H1 (cell line): ENCODE measurements around the gene DCLK1. TPM values are rescaled to one million over a fixed set of nuclear protein-coding genes. Genes with fewer than 3 reads are reported as not detected.

ENCODE experiments used
- CTCF ChIA-PET: fragments of 300-600 bp; sonication (Branson Sonifier 250); formaldehyde crosslinking; loops from one replicate; lab custom pipeline; 2021; ENCODE audit not compliant: partially characterized antibody; lab: Charles Lee
- POLR2A ChIA-PET: fragments of 300-600 bp; sonication (Branson Sonifier 250); formaldehyde crosslinking; loops from one replicate; lab custom pipeline; 2021; ENCODE audit warnings: inconsistent platforms; ENCODE audit not compliant: partially characterized antibody; lab: Charles Lee
- DNase-seq, 2 experiments: peaks; one replicate each; pipeline versions ENCODE4 v3.0.0 to v3.0.0-alpha.2; 2010 to 2022; ENCODE audit warnings: low spot score in 2 of 2, low read depth in 1 of 2, mixed read lengths in 1 of 2
- FAIRE-seq: peaks from 2 replicates; lab custom pipeline; 2011; peaks lifted over from hg19 to GRCh38; lab: Jason Lieb, UNC
- H2AFZ ChIP-seq: 2 replicates; pipeline ENCODE4 v1.8.1; 2012; ENCODE audit warnings: low read length, inconsistent platforms
- H2AK5ac ChIP-seq: 2 replicates; pipeline ENCODE4 v1.6.1; 2013; ENCODE audit warnings: low read depth, low read length
- H2BK120ac ChIP-seq: replicated peaks from 2 replicates; pipeline ENCODE3; 2013; ENCODE audit warnings: low read depth, low read length, inconsistent platforms
- H2BK12ac ChIP-seq: 2 replicates; pipeline ENCODE4 v1.6.1; 2013; ENCODE audit warnings: low read depth, low read length
- H2BK15ac ChIP-seq: 2 replicates; pipeline ENCODE4 v1.6.1; 2013; ENCODE audit warnings: low read length
- H2BK20ac ChIP-seq: 2 replicates; pipeline ENCODE4 v1.6.1; 2013; ENCODE audit warnings: low read length
- H2BK5ac ChIP-seq: 2 replicates; pipeline ENCODE4 v1.6.1; 2013; ENCODE audit warnings: low read depth, low read length
- H3K14ac ChIP-seq: 2 replicates; pipeline ENCODE4 v1.6.1; 2013; ENCODE audit warnings: inconsistent platforms; ENCODE audit not compliant: insufficient read length
- H3K18ac ChIP-seq: 2 replicates; pipeline ENCODE4 v1.6.1; 2013; ENCODE audit warnings: low read length; ENCODE audit errors: extremely low read depth
- H3K23ac ChIP-seq: 2 replicates; pipeline ENCODE4 v1.6.1; 2013; ENCODE audit warnings: inconsistent platforms; ENCODE audit not compliant: insufficient read length
- H3K23me2 ChIP-seq: 2 replicates; pipeline ENCODE4 v1.6.1; 2013; ENCODE audit warnings: low read depth, low read length
- H3K27ac ChIP-seq: 2 replicates; pipeline ENCODE4 v1.6.1; 2011; ENCODE audit warnings: low read depth, low read length, inconsistent platforms
- H3K27me3 ChIP-seq, 4 experiments: replicated peaks in 1 of 4; 1 replicate in 1 of 4; 2 replicates in 3 of 4; pipeline versions ENCODE4 v1.6.1 to v1.8.1; 2011 to 2013; ENCODE audit warnings: low read length in 3 of 4, mild to moderate bottlenecking in 3 of 4, inconsistent platforms in 2 of 4, mixed read lengths in 2 of 4, moderate library complexity in 1 of 4; ENCODE audit not compliant: control insufficient read depth in 3 of 4, insufficient read depth in 3 of 4; ENCODE audit errors: extremely low read depth in 1 of 4
- H3K36me3 ChIP-seq, 4 experiments: 2 replicates each; pipeline versions ENCODE4 v1.6.1 to v1.8.1; 2011 to 2013; ENCODE audit warnings: mild to moderate bottlenecking in 4 of 4, low read length in 3 of 4, moderate library complexity in 2 of 4, control low read depth in 1 of 4, inconsistent platforms in 1 of 4; ENCODE audit not compliant: insufficient read depth in 4 of 4, control insufficient read depth in 2 of 4
- H3K4ac ChIP-seq: replicated peaks from 2 replicates; pipeline ENCODE3; 2013; ENCODE audit warnings: low read length, low read depth, mixed read lengths, inconsistent platforms; ENCODE audit not compliant: insufficient read length
- H3K4me1 ChIP-seq, 4 experiments: replicated peaks in 1 of 4; 1 replicate in 1 of 4; 2 replicates in 3 of 4; pipeline versions ENCODE4 v1.6.1 to v1.8.1; 2011 to 2013; ENCODE audit warnings: low read length in 3 of 4, inconsistent platforms in 2 of 4, mixed read lengths in 1 of 4; ENCODE audit not compliant: insufficient read depth in 4 of 4, control insufficient read depth in 3 of 4
- H3K4me2 ChIP-seq, 2 experiments: 2 replicates each; pipeline versions ENCODE4 v1.6.1 to v1.8.1; 2011 to 2013; ENCODE audit warnings: low read depth in 2 of 2, low read length in 2 of 2, control low read depth in 1 of 2, inconsistent platforms in 1 of 2, mild to moderate bottlenecking in 1 of 2; ENCODE audit not compliant: insufficient read depth in 1 of 2
- H3K4me3 ChIP-seq, 4 experiments: fragments of 200-600, 300-600 bp in 1 of 4; sonication (generic), shearing (Covaris generic), sonication (Bioruptor Twin) in 1 of 4; 2 replicates each; pipeline versions ENCODE4 v1.5.1 to v1.8.1; 2011 to 2016; ENCODE audit warnings: low read length in 4 of 4, low read depth in 3 of 4, control low read depth in 2 of 4, inconsistent platforms in 2 of 4, mild to moderate bottlenecking in 2 of 4, mixed read lengths in 1 of 4, moderate library complexity in 1 of 4; ENCODE audit not compliant: insufficient read depth in 2 of 4; ENCODE audit errors: extremely low read depth in 1 of 4
- H3K56ac ChIP-seq: replicated peaks from 2 replicates; pipeline ENCODE3; 2013; ENCODE audit warnings: low read depth, mild to moderate bottlenecking, mixed read lengths, low read length, inconsistent platforms; ENCODE audit not compliant: insufficient read length
- H3K79me1 ChIP-seq: 2 replicates; pipeline ENCODE4 v1.6.1; 2013; ENCODE audit warnings: low read depth, low read length, control low read depth
- H3K79me2 ChIP-seq, 2 experiments: 2 replicates each; pipeline versions ENCODE4 v1.6.1 to v1.8.1; 2012 to 2013; ENCODE audit warnings: low read length in 2 of 2, mild to moderate bottlenecking in 2 of 2, inconsistent platforms in 1 of 2; ENCODE audit not compliant: insufficient read depth in 2 of 2, control insufficient read depth in 1 of 2
- H3K9ac ChIP-seq, 4 experiments: replicated peaks in 1 of 4; 1 replicate in 1 of 4; 2 replicates in 3 of 4; pipeline versions ENCODE4 v1.6.1 to v1.8.1; 2011 to 2013; ENCODE audit warnings: low read depth in 3 of 4, low read length in 3 of 4, control low read depth in 2 of 4, mild to moderate bottlenecking in 2 of 4, moderate library complexity in 2 of 4, inconsistent platforms in 1 of 4; ENCODE audit errors: extremely low read depth in 1 of 4
- H3K9me3 ChIP-seq, 2 experiments: 2 replicates each; pipeline versions ENCODE4 v1.6.1 to v1.8.1; 2012 to 2013; ENCODE audit warnings: mild to moderate bottlenecking in 2 of 2, moderate library complexity in 2 of 2, control low read depth in 1 of 2, inconsistent platforms in 1 of 2, low read depth in 1 of 2, low read length in 1 of 2, mixed read lengths in 1 of 2; ENCODE audit not compliant: insufficient read depth in 2 of 2
- H4K20me1 ChIP-seq, 2 experiments: replicated peaks in 1 of 2; 2 replicates each; pipeline versions ENCODE3 to v1.8.1; 2011 to 2013; ENCODE audit warnings: inconsistent platforms in 2 of 2, low read length in 2 of 2, mild to moderate bottlenecking in 1 of 2; ENCODE audit not compliant: insufficient read depth in 2 of 2, control insufficient read depth in 1 of 2
- H4K5ac ChIP-seq: 2 replicates; pipeline ENCODE4 v1.6.1; 2013; ENCODE audit warnings: low read length, low read depth, mixed read lengths, inconsistent platforms; ENCODE audit not compliant: insufficient read length
- H4K8ac ChIP-seq: 2 replicates; pipeline ENCODE4 v1.8.0; 2013; ENCODE audit warnings: mild to moderate bottlenecking, moderate library complexity, low read length, inconsistent platforms; ENCODE audit not compliant: insufficient read depth; ENCODE audit errors: extremely low read depth
- H4K91ac ChIP-seq: replicated peaks from 2 replicates; pipeline ENCODE3; 2013; ENCODE audit warnings: low read length, mixed read lengths, inconsistent platforms; ENCODE audit not compliant: insufficient read length
- ASH2L ChIP-seq: fragments of 200-600, 300-600 bp; sonication (generic); IDR thresholded peaks from one replicate; pipeline ENCODE4 v1.7.1; 2017; ENCODE audit warnings: low read length
- BRCA1 ChIP-seq: IDR thresholded peaks from 2 replicates; pipeline ENCODE4 v1.6.1; 2012; ENCODE audit warnings: low read depth, low read length, improper control_type of control experiment
- CBX8 ChIP-seq: fragments of 300-800, 300-1000 bp; sonication (generic); IDR thresholded peaks from 2 replicates; pipeline ENCODE4 v1.7.1; 2016; ENCODE audit warnings: low read depth, low read length, borderline replicate concordance
- HDAC6 ChIP-seq: IDR thresholded peaks from one replicate; pipeline ENCODE4 v1.7.1; 2012; ENCODE audit warnings: low read depth, mild to moderate bottlenecking, inconsistent platforms, low read length, moderate library complexity
- JUND ChIP-seq: IDR thresholded peaks from 2 replicates; pipeline ENCODE4 v1.6.1; 2011; ENCODE audit warnings: mild to moderate bottlenecking, improper control_type of control experiment, low read length
- KDM1A ChIP-seq: fragments of 200-600, 300-600 bp; sonication (generic); IDR thresholded peaks from 2 replicates; pipeline ENCODE4 v1.7.1; 2016; ENCODE audit warnings: mild to moderate bottlenecking, low read length, borderline replicate concordance
- NANOG ChIP-seq: IDR thresholded peaks from 2 replicates; pipeline ENCODE4 v1.6.1; 2011; ENCODE audit warnings: low read length, low read depth, mild to moderate bottlenecking, inconsistent platforms; ENCODE audit not compliant: insufficient read depth, poor library complexity, severe bottlenecking
- RFX5 ChIP-seq: IDR thresholded peaks from 2 replicates; pipeline ENCODE4 v1.6.1; 2011; ENCODE audit warnings: low read depth, low read length, improper control_type of control experiment, borderline replicate concordance
- RNF2 ChIP-seq: fragments of 200-900, 300-1000 bp; sonication (generic); IDR thresholded peaks from 2 replicates; pipeline ENCODE4 v1.7.1; 2016; ENCODE audit warnings: borderline replicate concordance, low read depth, mild to moderate bottlenecking, antibody characterized with exemption, low read length; ENCODE audit not compliant: poor library complexity, severe bottlenecking; ENCODE audit errors: missing control alignments
- SP4 ChIP-seq: IDR thresholded peaks from 2 replicates; pipeline ENCODE4 v1.6.1; 2012; ENCODE audit warnings: low read length, inconsistent platforms
- TAF1 ChIP-seq: IDR thresholded peaks from 2 replicates; pipeline ENCODE4 v1.6.1; 2011; ENCODE audit warnings: mild to moderate bottlenecking, low read depth, low read length
- TEAD4 ChIP-seq: IDR thresholded peaks from 2 replicates; pipeline ENCODE4 v1.6.1; 2012; ENCODE audit warnings: low read depth, low read length, inconsistent platforms, mixed read lengths
- WGBS, 2 experiments: shearing (Covaris generic) in 1 of 2; methylation state at CpG; one replicate each; pipeline versions ENCODE4 v1.1.6 to v1.1.7; 2013 to 2015; ENCODE audit warnings: low lambda C conversion rate in 2 of 2, mixed read lengths in 2 of 2, inconsistent platforms in 1 of 2, low coverage in 1 of 2, missing lambda C conversion rate in 1 of 2; ENCODE audit not compliant: insufficient replicate concordance in 2 of 2, insufficient coverage in 1 of 2, insufficient read length in 1 of 2; ENCODE audit errors: extremely low coverage in 1 of 2, missing lambda C conversion rate in 1 of 2; 5-methylcytosine and 5-hydroxymethylcytosine counted together
- polyA plus RNA-seq, 7 experiments: library from polyadenylated mRNA; depleted of rRNA in 3 of 7; stranded (reverse) in 5 of 7; unstranded in 2 of 7; fragments of >200 nt in 5 of 7; fragments of 200-250 nt in 2 of 7; gene quantifications; 1 replicate in 5 of 7; 2 replicates in 1 of 7; 4 replicates in 1 of 7; pipeline versions ENCODE4 v1.2.1 to v1.2.3, GENCODE V29; 2011 to 2013; ENCODE audit warnings: missing spikeins in 2 of 7, mixed read lengths in 2 of 7
- total RNA-seq: library from RNA; stranded (reverse); fragmentation: NEBNext Ultra II Directional; extraction: Animal tissue kit (Norgen Biotek cat#: 25700); gene quantifications from 2 replicates; pipeline ENCODE4 v1.2.1, GENCODE V29; 2021

The DCLK1 gene
- total and polyA plus RNA-seq, 2 of the 8 experiments (the other 6 are each of a cell fraction or from before 2014, with no cell fraction given) = 22.8 to 41.0 TPM

DNA sequence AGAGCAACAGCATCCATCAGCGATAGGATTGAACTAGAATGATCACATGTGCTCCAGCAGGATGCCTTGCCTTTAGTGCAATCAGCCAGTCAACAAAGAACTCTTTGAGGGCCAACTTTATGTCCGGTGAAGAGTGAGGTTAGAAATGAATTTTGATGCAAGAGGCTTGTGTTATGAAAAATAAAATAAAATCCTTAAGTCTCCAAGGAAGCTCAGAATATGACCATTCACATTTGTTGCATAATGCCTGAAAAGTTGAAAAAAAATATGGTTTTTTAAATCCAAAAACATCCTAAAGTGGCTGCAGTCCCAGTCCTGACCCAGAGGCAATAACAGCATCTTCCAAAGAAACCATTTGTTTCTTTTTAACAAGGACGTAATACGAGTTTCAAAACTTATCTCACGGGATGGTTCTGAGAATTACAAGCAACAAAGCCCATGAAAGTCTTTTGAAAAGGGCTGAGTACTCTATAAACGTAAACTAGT, 61.3 kb downstream of the DCLK1 start:
- H4K91ac ChIP-seq = no peak overlapping the region
- no peak overlapping the region for H3K4ac ChIP-seq
- H3K56ac ChIP-seq = no peak overlapping the region
- no peak for TF ChIP-seq TAF1
- TF ChIP-seq RFX5 = no peak
- no peak for TF ChIP-seq TEAD4
- TF ChIP-seq HDAC6 = no peak
- TF ChIP-seq KDM1A = no peak
- TF ChIP-seq CBX8 = no peak
- TF ChIP-seq JUND = no peak
- no peak for TF ChIP-seq ASH2L
- TF ChIP-seq SP4 = no peak
- TF ChIP-seq RNF2 = no peak
- no peak for TF ChIP-seq NANOG
- no peak for TF ChIP-seq BRCA1
- no peaks in the 10 kb centered on the region for H3K36me3 ChIP-seq
- H2AFZ ChIP-seq = no peak overlapping the region
- no peak overlapping the region for H2BK20ac ChIP-seq
- 84% methylated on average over 6 of the region's 6 CpGs; no CpG with 5 or more reads in 1 of the 2 experiments for WGBS, 2 experiments
- no peak overlapping the region for H3K18ac ChIP-seq
- no peak overlapping the region for H2BK5ac ChIP-seq
- CTCF ChIA-PET = interaction anchor here (2.7 kb wide), 1 partner anchor 9 kb away, joined by 8 read pairs; no protein-coding TSS in a partner anchor
- H3K4me1 ChIP-seq = peaks cover 0 to 3% (median 0%) of the 10 kb centered on the region in 4 experiments; a peak in 3 of 7 replicates
- no peaks in the 10 kb centered on the region for H3K23me2 ChIP-seq
- H3K9me3 ChIP-seq = no peaks in the 10 kb centered on the region
- H3K9ac ChIP-seq = no peak overlapping the region
- no peak overlapping the region for H3K23ac ChIP-seq
- H2BK15ac ChIP-seq = no peak overlapping the region
- H2BK120ac ChIP-seq = no peak overlapping the region
- POLR2A ChIA-PET = no interaction called here
- no peak for FAIRE-seq
- H3K27me3 ChIP-seq = no peaks in the 10 kb centered on the region
- H3K4me2 ChIP-seq = no peak overlapping the region
- no peak overlapping the region for H4K5ac ChIP-seq
- no peak overlapping the region for H4K8ac ChIP-seq
- H2AK5ac ChIP-seq = no peak overlapping the region
- no peaks in the 10 kb centered on the region for H3K79me1 ChIP-seq
- DNase-seq = no peak
- H2BK12ac ChIP-seq = no peak overlapping the region
- no peak overlapping the region for H3K27ac ChIP-seq
- no peaks in the 10 kb centered on the region for H3K79me2 ChIP-seq
- H3K4me3 ChIP-seq = no peak overlapping the region
- H4K20me1 ChIP-seq = no peaks in the 10 kb centered on the region
- no peak overlapping the region for H3K14ac ChIP-seq
